HG02763 (cell line): ENCODE measurements around the gene CLDN5.

ENCODE experiments used
- ATAC-seq: cut with Tn5 transposase; IDR thresholded peaks from one replicate; pipeline ENCODE4 v1.9.1; 2021; ENCODE audit warnings: mild to moderate bottlenecking, moderate library complexity; ENCODE audit not compliant: unreplicated experiment

CLDN5 gene

DNA sequence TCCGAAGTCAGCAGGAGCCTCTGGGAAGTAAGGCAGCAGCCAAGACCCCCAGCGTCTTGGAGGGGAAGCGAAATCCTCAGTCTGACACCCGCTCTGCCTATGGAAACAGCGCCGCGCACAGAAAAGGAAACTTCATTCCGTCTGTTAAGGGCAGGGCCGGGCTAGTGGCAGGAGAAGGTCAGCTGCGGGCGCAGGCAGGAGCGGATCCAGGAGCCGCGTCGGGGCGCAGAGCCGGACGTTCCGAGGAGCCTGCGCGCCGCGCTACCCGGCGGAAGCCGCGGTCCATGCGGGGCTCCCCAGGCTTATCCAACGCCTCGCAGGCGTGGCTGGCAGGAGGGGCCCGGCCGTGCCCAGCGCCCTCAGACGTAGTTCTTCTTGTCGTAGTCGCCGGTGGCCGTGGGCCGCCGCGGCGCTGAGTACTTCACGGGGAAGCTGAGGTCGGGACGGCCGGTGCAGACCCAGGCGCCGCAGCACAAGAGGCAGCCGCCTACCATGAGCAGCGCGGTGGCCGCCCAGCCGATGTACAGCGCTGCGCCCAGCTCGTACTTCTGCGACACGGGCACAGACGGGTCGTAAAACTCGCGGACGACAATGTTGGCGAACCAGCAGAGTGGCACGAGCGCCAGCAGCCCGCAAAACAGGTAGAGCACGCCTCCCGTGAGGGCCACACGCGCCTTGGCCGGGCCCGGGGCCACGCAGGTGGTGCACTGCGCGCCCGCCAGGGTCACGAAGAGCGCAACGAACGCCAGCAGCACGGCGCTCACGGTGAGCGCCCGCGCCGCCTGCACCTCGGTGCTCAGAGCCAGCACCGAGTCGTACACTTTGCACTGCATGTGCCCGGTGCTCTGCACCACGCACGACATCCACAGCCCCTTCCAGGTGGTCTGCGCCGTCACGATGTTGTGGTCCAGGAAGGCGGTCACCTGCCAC is 705 bp downstream of the CLDN5 start:
- ATAC-seq, result no peak

- no peak for ATAC-seq
These were observed 1.4 kb downstream of the CLDN5 start for GRCh38 chr22:19522881-19523239.

DNA sequence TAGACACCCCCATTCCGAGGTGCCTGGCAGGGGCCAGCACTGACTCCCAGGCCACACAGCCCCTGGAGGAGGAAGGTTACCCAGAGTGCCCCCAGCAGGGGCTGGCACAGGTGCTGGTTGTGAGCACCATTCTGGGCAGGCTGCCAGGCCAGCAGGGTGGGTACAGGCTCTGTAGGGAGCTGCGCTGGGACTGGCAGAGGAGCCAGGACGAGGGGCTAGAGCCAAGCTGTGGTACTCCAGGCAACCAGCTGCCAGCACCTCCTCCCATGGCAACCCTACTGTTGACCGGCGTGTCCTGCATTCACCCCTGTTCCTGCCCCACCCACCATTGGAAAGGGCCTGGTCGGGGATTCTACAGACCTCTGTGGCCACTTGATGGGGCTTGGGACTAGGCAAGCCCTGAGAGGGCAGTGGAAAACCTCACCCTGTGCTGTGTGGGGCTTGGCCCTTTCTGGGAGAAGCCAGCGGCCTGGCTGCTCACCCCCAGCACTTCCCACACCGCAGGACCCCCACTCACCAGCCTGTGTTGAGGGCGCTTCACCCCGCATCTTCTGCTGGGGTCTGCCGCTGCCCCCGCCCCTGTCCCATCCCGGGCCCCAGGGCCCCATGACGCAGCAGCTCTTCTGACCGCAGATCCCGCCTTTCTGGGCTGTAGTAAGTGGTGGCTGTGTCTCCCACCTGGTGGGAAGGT is 1.9 kb downstream of the CLDN5 start:
- ATAC-seq, result no peak

GRCh38 chr22:19520566-19521305 is 3.5 kb downstream of the CLDN5 start:
- ATAC-seq, result no peak

DNA sequence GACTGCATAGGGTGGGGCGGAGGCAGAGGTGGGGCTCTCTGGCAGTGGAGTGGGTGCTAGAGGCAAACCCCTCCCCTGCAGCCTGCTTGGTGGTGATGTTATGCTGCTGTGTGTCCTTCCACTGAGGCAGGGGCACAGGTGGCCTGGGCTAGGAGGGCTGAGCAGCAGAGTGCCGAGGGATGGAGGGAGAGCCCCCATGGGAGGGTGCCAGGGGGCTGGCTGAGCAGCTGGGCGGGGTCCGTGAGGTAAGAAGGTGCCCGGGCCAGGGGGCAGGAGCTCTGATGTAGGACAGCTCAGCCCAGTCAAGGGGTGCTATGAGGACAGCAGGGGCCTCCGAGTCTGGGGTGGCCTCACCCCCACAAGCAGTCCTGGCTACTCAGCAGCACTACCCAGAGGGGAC is 4.2 kb downstream of the CLDN5 start:
- no peak for ATAC-seq

DNA sequence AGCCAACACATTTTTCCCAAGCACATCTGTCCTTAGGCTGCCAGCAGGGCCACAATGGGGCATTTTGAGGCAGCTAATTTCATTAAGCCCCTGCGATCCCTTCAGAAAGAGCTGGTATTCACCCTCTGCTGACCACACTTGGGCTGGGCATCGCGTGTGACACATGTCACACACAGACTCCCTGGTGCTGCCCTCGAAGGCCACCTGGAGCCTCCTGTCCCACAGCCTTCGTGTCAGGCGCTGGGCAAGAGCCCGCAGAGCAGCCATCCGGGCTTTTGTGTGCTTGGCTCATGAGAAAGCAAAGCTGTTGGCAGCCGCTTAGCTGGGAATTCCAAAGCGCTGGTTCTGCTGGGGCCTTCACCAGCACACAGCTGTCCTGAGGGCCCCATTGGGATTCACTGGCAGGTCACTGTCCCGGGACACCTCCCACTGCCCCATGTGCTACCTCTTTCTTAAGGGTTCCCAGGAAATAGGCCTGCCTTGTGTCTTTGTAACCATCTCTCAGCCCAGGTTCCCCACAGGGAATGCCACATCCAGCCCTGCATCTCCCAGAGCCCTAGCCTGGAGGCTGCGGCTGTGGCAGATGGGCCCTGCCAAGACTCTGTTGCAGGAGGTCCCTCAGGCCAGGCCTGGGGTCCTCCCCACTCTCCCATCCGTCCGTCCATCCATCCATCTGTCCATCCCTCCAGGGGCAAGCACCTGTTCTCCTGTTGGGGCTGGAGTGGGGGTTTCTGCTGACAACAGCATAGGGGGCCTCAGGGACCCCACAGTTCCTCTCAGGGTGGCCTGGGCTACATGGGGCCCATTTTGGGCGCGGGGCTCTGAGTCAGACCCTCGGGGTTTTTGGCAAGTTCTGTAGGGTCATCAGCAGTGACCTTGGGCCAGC is 4.9 kb downstream of the CLDN5 start:
- no peak for ATAC-seq

DNA sequence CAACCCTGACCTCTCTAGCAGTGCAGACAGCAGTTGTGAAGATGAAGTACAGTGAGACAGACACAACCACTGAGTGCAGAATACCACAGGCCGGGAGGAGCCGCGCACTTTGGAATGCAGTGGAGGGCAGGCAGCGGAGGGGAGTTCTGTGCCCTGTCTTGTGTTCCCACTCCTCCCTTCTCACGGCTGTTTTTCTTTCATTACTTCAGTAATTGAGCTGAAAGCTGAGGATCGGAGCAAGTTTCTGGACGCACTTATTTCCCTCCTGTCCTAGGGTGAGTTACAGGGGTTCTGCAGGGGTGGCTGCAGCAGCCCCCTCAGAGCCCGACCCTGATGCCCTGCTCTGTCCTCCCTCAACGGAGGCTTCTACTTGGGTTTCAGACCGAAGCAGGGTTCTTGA is 5.6 kb downstream of the CLDN5 start:
- ATAC-seq, result no peak

- ATAC-seq, result no peak
These were observed 6.1 kb downstream of the CLDN5 start for GRCh38 chr22:19517919-19518611.

DNA sequence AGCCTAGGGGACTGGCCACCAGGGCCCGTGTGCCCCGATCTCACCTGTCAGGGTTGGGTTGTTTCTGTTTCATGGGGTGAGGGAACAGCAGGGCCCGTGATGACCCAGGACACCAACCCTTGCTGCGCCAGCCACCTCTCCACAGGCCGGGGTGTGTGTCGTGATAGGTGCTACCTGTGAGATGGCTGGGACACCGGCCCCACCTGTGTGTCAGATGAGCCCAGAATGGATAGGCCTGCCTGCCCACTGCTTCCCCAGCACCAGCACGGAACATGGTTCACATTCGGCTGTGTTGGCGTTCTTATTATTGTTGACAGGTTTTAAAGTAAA is 7.1 kb downstream of the CLDN5 start:
- no peak for ATAC-seq

DNA sequence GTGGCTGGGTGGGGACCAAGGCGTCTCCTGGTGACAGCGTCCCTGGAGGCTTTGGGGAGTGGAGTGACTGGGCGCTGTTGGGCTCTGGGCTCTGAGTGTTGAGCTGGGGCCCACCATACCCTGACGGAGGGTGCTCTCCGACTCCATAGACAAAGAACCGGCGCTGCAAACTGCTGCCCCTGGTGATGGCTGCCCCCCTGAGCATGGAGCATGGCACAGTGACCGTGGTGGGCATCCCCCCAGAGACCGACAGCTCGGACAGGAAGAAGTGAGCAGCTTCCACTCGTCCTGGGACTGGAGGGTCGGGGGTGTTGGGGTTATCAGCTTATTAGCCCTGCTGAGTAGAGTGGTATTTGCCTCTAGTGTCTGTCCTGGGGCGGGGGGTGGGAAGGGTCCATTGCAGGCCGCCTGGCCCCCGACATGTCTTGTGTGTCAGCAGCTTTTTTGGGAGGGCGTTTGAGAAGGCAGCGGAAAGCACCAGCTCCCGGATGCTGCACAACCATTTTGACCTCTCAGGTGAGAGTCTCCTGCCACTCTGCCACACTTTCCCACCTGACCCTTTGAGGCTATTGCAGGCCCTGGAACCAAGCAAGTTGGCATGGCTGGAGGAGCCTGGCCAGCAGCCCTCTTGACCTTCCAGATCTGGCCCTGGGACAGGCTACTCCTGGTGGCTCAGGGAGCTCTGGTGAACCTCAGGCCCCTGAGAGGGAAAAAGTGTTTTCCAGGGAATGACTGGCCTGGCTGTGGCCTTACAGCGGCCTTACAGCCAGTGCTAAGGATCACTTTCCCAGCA is 7.6 kb downstream of the CLDN5 start:
- no peak for ATAC-seq

DNA sequence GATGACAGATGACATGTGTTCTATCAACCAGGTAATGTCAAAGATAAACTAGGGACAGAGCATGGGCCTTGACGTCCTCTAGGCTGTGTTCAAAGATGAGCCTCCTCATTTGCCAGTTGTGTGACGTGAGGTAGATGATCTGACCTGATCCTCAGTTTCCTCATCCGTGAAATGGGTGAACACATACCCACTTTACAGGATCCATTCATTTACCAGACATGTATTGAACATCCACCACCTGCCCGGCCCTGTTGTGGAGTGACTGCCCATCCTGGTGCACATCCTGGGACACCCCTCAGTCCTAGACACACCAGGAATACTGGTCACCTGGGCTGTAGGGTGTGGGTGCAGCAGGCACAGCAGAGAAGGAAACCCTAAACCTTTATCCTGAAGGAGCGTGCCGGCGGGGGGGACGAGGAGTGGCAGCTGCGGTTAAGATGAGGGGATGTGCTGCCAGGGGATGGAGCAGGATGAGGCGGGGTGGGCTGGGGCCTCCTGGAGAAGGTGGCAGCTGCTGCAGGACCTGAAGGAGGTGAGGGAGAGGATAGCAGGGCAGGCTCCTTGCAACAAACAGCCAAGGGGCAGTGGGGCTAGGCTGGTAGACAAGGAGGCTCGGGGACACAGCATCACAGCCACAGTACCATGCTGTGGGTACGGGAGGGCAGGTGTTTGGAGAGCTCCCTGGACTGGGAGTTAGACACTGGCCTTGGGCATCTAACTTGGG is 8.4 kb downstream of the CLDN5 start:
- ATAC-seq, result no peak

GRCh38 chr22:19514831-19515565 is 9.2 kb downstream of the CLDN5 start:
- no peak for ATAC-seq

DNA sequence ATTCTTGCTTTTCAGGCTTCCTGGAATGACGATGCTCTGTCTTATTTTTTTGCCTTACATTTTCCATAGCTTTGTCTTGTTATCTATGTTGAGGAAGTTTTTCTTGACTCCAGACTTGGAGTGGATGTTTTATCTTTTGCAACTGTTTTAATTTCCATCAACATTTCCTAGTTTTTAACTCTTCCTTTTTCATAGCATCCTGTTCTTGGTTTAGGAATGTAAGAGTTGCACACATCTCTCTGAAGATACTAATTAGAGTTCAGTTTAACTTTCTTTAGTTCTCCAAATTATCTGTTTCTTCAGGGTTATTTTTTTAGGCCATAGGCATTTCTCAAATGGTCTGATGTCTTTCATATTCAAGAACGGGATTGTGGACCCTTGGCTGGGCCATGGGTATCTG is 10.4 kb downstream of the CLDN5 start:
- no peak for ATAC-seq

DNA sequence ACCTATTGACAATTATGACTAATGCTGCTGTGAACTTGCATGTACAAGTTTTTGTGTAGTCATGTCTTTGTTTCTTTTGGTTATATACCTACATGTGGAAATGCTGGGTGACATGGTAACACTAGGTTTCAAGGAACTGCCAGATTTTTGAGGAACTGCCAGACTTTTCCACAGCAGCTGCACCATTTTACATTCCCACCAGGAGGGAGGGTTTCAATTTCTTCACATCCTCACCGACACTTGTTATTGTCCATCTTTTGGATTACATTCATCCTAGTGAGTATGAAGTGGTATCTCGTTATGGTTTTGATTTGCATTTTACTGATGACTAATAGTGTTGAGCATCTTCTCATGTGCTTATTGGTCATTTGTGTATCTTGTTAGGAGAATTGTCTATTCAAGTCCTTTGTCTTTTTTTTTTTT is 13.3 kb downstream of the CLDN5 start:
- no peak for ATAC-seq

GRCh38 chr22:19509923-19510322 is 14.3 kb downstream of the CLDN5 start:
- no peak for ATAC-seq

GRCh38 chr22:19509191-19509590 is 15.0 kb downstream of the CLDN5 start:
- ATAC-seq, result no peak

- ATAC-seq, result no peak
These were observed 16.0 kb downstream of the CLDN5 start for GRCh38 chr22:19508024-19508776.
